DND-41 (cell line): Measurements from ENCODE around the gene SOAT1.

Source experiments
- ATAC-seq: fragments of 200-7000 bp; cut with Tn5 transposase; 3 replicates; pipeline ENCODE4 v1.9.1; 2021; ENCODE audit warnings: low read depth; ENCODE audit not compliant: insufficient read depth
- DNase-seq: peaks from one replicate; pipeline ENCODE4 v3.0.0-alpha.2; 2020
- H2AFZ ChIP-seq: 2 replicates; pipeline ENCODE4 v1.6.0; 2012; ENCODE audit warnings: low read depth, low read length
- H3K27ac ChIP-seq: 2 replicates; pipeline ENCODE4 v1.5.1; 2012; ENCODE audit warnings: low read length, inconsistent platforms
- H3K27me3 ChIP-seq: fragments of 200-600 bp; sonication (generic); 2 replicates; pipeline ENCODE4 v1.6.0; 2012; ENCODE audit warnings: low read length, mild to moderate bottlenecking, inconsistent platforms; ENCODE audit not compliant: insufficient read depth, poor library complexity
- H3K36me3 ChIP-seq: 2 replicates; pipeline ENCODE4 v1.5.1; 2012; ENCODE audit warnings: low read length, inconsistent platforms; ENCODE audit not compliant: insufficient read depth
- H3K4me1 ChIP-seq: 2 replicates; pipeline ENCODE4 v1.5.1; 2012; ENCODE audit warnings: mild to moderate bottlenecking, low read length; ENCODE audit not compliant: insufficient read depth
- H3K4me2 ChIP-seq: 2 replicates; pipeline ENCODE4 v1.6.0; 2012; ENCODE audit warnings: mild to moderate bottlenecking, moderate library complexity, low read length, inconsistent platforms; ENCODE audit not compliant: insufficient read depth
- H3K4me3 ChIP-seq, 2 experiments: fragments of 200-600 bp in 1 of 2; shearing (Covaris generic) in 1 of 2; 2 replicates each; pipeline ENCODE4 v1.5.1; 2012 to 2016; ENCODE audit warnings: inconsistent platforms in 2 of 2, low read length in 2 of 2, mild to moderate bottlenecking in 2 of 2, low read depth in 1 of 2, moderate library complexity in 1 of 2
- H3K79me2 ChIP-seq: 2 replicates; pipeline ENCODE4 v1.6.0; 2012; ENCODE audit warnings: low read length, inconsistent platforms; ENCODE audit not compliant: insufficient read depth
- H3K9ac ChIP-seq: 2 replicates; pipeline ENCODE4 v1.6.0; 2012; ENCODE audit warnings: low read depth, mild to moderate bottlenecking, inconsistent platforms, low read length, moderate library complexity
- H3K9me3 ChIP-seq: 2 replicates; pipeline ENCODE4 v1.5.1; 2012; ENCODE audit warnings: low read length, moderate library complexity, mild to moderate bottlenecking, inconsistent platforms; ENCODE audit not compliant: insufficient read depth, severe bottlenecking
- H4K20me1 ChIP-seq: 2 replicates; pipeline ENCODE4 v1.6.0; 2012; ENCODE audit warnings: low read length; ENCODE audit not compliant: insufficient read depth
- CTCF ChIP-seq: IDR thresholded peaks from 2 replicates; pipeline ENCODE4 v1.5.1; 2012; ENCODE audit warnings: borderline replicate concordance, low read length, moderate library complexity, mild to moderate bottlenecking; ENCODE audit not compliant: poor library complexity, severe bottlenecking; ENCODE audit errors: extremely low read depth
- EZH2 ChIP-seq: IDR thresholded peaks from 3 replicates; pipeline ENCODE4 v1.6.1; 2012; ENCODE audit warnings: borderline replicate concordance, low read depth, mild to moderate bottlenecking, moderate library complexity, low read length, inconsistent platforms; ENCODE audit not compliant: severe bottlenecking

Gene SOAT1

GRCh38 chr1:179376223-179376622 is 82.6 kb downstream of the SOAT1 start:
- Histone ChIP-seq H2AFZ (no peak overlapping the region), H3K9me3 (no peaks in the 10 kb centered on the region), H3K27me3 (no peaks in the 10 kb centered on the region), H3K4me1 (no peaks in the 10 kb centered on the region), H3K27ac (no peak overlapping the region), H3K9ac (no peak overlapping the region), H3K36me3 (no peaks in the 10 kb centered on the region), H3K4me3 (no peak overlapping the region), H3K4me2 (no peak overlapping the region), H4K20me1 (no peaks in the 10 kb centered on the region), H3K79me2 (no peaks in the 10 kb centered on the region)
- DNase-seq (no peak), ATAC-seq (no peak)
- TF ChIP-seq EZH2 (no peak), CTCF (no peak)

- Histone ChIP-seq H3K79me2 (no peaks in the 10 kb centered on the region), H2AFZ (no peak overlapping the region), H3K4me1 (no peaks in the 10 kb centered on the region), H4K20me1 (no peaks in the 10 kb centered on the region), H3K4me3 (no peak overlapping the region), H3K36me3 (no peaks in the 10 kb centered on the region), H3K9me3 (no peaks in the 10 kb centered on the region), H3K4me2 (no peak overlapping the region), H3K27ac (no peak overlapping the region), H3K27me3 (no peaks in the 10 kb centered on the region), H3K9ac (no peak overlapping the region)
- DNase-seq (no peak), ATAC-seq (no peak)
- TF ChIP-seq CTCF: no peak
- no peak for TF ChIP-seq EZH2
Observed at GRCh38 chr1:179380299-179380698, 86.7 kb downstream of the SOAT1 start.

GRCh38 chr1:179384027-179384426 is 90.4 kb downstream of the SOAT1 start:
- Histone ChIP-seq H3K4me3 (no peak overlapping the region), H3K4me1 (no peaks in the 10 kb centered on the region), H4K20me1 (no peaks in the 10 kb centered on the region), H3K36me3 (no peaks in the 10 kb centered on the region), H3K27ac (no peak overlapping the region), H2AFZ (no peak overlapping the region), H3K79me2 (no peaks in the 10 kb centered on the region), H3K4me2 (no peak overlapping the region), H3K9me3 (no peaks in the 10 kb centered on the region), H3K27me3 (no peaks in the 10 kb centered on the region), H3K9ac (no peak overlapping the region)
- TF ChIP-seq EZH2 (no peak), CTCF (no peak)
- ATAC-seq (no peak), DNase-seq (no peak)

GRCh38 chr1:179385510-179385909 is 91.9 kb downstream of the SOAT1 start:
- Histone ChIP-seq H4K20me1 (no peaks in the 10 kb centered on the region), H3K4me2 (no peak overlapping the region), H3K27me3 (no peaks in the 10 kb centered on the region), H3K79me2 (no peaks in the 10 kb centered on the region), H3K27ac (no peak overlapping the region), H3K4me1 (no peaks in the 10 kb centered on the region), H3K36me3 (no peaks in the 10 kb centered on the region), H3K9ac (no peak overlapping the region), H3K4me3 (no peak overlapping the region), H3K9me3 (no peaks in the 10 kb centered on the region), H2AFZ (no peak overlapping the region)
- ATAC-seq (no peak), DNase-seq (no peak)
- TF ChIP-seq EZH2 (no peak), CTCF (no peak)
